Right lobe of liver (tissue), 4 donors: Measurements from ENCODE around the gene VAV3.
"Not testable (repeated sequence)": the region's sequence is repeated elsewhere in the genome, so short reads cannot be mapped to it uniquely, and the experiment has no call there.

Source experiments
- POLR2A ChIP-seq: fragments of 450-650 bp; IDR thresholded peaks from one replicate; pipeline ENCODE4 v1.6.1; 2017; ENCODE audit warnings: antibody characterized with exemption, mild to moderate bottlenecking
- TF ChIP-seq, protein P1 (sequence below), 4 donors: fragments of 200-600 bp in 3 of 4; fragments of 450-650 bp in 1 of 4; IDR thresholded peaks; one replicate each; pipeline versions ENCODE4 v1.5.1 to v1.8.0; 2016 to 2022; ENCODE audit warnings: antibody characterized with exemption in 4 of 4, mild to moderate bottlenecking in 2 of 4
- donor health status: DM: no; HTN: no; CAD: no.
- donor health status: DM: no; HTN: no; CAD: no.
- donor health status: DM: no; HTN: yes; CAD: no.

DNA sequence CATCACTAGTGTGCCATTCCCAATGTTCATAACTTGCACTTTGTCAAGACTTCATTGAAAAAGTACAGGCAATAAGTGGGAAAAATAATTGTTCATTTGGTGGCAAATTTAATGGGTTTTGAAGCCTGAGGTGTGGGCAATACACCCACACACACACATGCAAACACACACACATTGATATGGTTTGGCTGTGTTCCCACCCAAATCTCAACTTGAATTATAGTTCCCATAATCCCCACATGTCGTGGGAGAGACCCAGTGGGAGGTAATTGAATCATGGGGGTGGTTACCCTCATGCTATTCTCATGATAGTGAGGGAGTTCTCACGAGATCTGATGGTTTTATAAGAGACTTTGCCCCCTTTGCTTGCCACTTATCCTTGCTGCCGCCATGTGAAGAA lies 39.9 kb upstream of the VAV3 start:
- TF ChIP-seq, protein P1, sequence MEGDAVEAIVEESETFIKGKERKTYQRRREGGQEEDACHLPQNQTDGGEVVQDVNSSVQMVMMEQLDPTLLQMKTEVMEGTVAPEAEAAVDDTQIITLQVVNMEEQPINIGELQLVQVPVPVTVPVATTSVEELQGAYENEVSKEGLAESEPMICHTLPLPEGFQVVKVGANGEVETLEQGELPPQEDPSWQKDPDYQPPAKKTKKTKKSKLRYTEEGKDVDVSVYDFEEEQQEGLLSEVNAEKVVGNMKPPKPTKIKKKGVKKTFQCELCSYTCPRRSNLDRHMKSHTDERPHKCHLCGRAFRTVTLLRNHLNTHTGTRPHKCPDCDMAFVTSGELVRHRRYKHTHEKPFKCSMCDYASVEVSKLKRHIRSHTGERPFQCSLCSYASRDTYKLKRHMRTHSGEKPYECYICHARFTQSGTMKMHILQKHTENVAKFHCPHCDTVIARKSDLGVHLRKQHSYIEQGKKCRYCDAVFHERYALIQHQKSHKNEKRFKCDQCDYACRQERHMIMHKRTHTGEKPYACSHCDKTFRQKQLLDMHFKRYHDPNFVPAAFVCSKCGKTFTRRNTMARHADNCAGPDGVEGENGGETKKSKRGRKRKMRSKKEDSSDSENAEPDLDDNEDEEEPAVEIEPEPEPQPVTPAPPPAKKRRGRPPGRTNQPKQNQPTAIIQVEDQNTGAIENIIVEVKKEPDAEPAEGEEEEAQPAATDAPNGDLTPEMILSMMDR (IDR thresholded peaks at IDR 0.05): not testable (repeated sequence)
- TF ChIP-seq POLR2A: not testable (repeated sequence)
